H9 (cell line): ENCODE results near the gene PCGF5. TPM values are rescaled to one million over a fixed set of nuclear protein-coding genes. Genes with fewer than 3 reads are reported as not detected.

ENCODE experiments used
- DNase-seq: peaks from one replicate; pipeline ENCODE4 v3.0.0-alpha.2; 2017
- H2AFZ ChIP-seq: one replicate; pipeline ENCODE4 v1.6.1; 2013; ENCODE audit warnings: mild to moderate bottlenecking, low read length, control low read depth, moderate library complexity
- H2AK5ac ChIP-seq: 2 replicates; pipeline ENCODE4 v1.6.1; 2013; ENCODE audit warnings: low read length, control low read depth, mixed read lengths; ENCODE audit not compliant: insufficient read length
- H2BK120ac ChIP-seq: one replicate; pipeline ENCODE4 v1.6.1; 2013; ENCODE audit warnings: low read depth, mild to moderate bottlenecking, low read length, control low read depth, inconsistent platforms; ENCODE audit not compliant: poor library complexity, severe bottlenecking
- H2BK12ac ChIP-seq: 2 replicates; pipeline ENCODE4 v1.6.1; 2013; ENCODE audit warnings: low read length, control low read depth, mixed read lengths, low read depth; ENCODE audit not compliant: insufficient read length
- H2BK15ac ChIP-seq: 2 replicates; pipeline ENCODE4 v1.6.1; 2013; ENCODE audit warnings: low read depth, low read length, control low read depth
- H2BK20ac ChIP-seq: one replicate; pipeline ENCODE4 v1.6.1; 2013; ENCODE audit warnings: low read depth, mild to moderate bottlenecking, low read length, control low read depth, inconsistent platforms; ENCODE audit not compliant: poor library complexity, severe bottlenecking
- H2BK5ac ChIP-seq: 2 replicates; pipeline ENCODE4 v1.6.1; 2013; ENCODE audit warnings: low read length, control low read depth, mixed read lengths; ENCODE audit not compliant: insufficient read length
- H3K14ac ChIP-seq: 2 replicates; pipeline ENCODE4 v1.6.1; 2013; ENCODE audit warnings: low read length, control low read depth; ENCODE audit not compliant: insufficient read depth
- H3K18ac ChIP-seq: 2 replicates; pipeline ENCODE4 v1.6.1; 2013; ENCODE audit warnings: low read depth, mild to moderate bottlenecking, mixed read lengths, low read length, control low read depth; ENCODE audit not compliant: insufficient read length
- H3K23ac ChIP-seq: 2 replicates; pipeline ENCODE4 v1.6.1; 2013; ENCODE audit warnings: low read length, control low read depth, mixed read lengths, low read depth; ENCODE audit not compliant: insufficient read length
- H3K23me2 ChIP-seq: 2 replicates; pipeline ENCODE4 v1.6.1; 2013; ENCODE audit warnings: low read depth, mild to moderate bottlenecking, mixed read lengths, low read length, control low read depth; ENCODE audit not compliant: insufficient read length, poor library complexity, severe bottlenecking
- H3K27ac ChIP-seq: 2 replicates; pipeline ENCODE4 v1.5.1; 2013; ENCODE audit warnings: low read length, control low read depth, mixed read lengths, low read depth; ENCODE audit not compliant: insufficient read length
- H3K27me3 ChIP-seq: 2 replicates; pipeline ENCODE4 v1.6.1; 2013; ENCODE audit warnings: low read length, control low read depth, inconsistent platforms; ENCODE audit not compliant: insufficient read depth
- H3K4ac ChIP-seq: 2 replicates; pipeline ENCODE4 v1.6.1; 2013; ENCODE audit warnings: low read depth, mild to moderate bottlenecking, control low read depth, inconsistent platforms, low read length, moderate library complexity
- H3K4me1 ChIP-seq: 2 replicates; pipeline ENCODE4 v1.6.1; 2013; ENCODE audit warnings: low read length, control low read depth, inconsistent platforms; ENCODE audit not compliant: insufficient read depth
- H3K4me2 ChIP-seq: 2 replicates; pipeline ENCODE4 v1.6.1; 2013; ENCODE audit warnings: low read length, control low read depth, mixed read lengths; ENCODE audit not compliant: insufficient read length, insufficient read depth
- H3K56ac ChIP-seq: 2 replicates; pipeline ENCODE4 v1.6.1; 2013; ENCODE audit warnings: low read depth, mild to moderate bottlenecking, mixed read lengths, low read length, control low read depth; ENCODE audit not compliant: insufficient read length
- H3K79me1 ChIP-seq: 2 replicates; pipeline ENCODE4 v1.6.1; 2013; ENCODE audit warnings: low read depth, mild to moderate bottlenecking, moderate library complexity, low read length, control low read depth, inconsistent platforms; ENCODE audit not compliant: insufficient read depth, poor library complexity, severe bottlenecking
- H3K79me2 ChIP-seq: 2 replicates; pipeline ENCODE4 v1.6.1; 2013; ENCODE audit warnings: low read length, control low read depth, inconsistent platforms; ENCODE audit not compliant: insufficient read depth
- H3K9ac ChIP-seq: 2 replicates; pipeline ENCODE4 v1.6.1; 2013; ENCODE audit warnings: low read length, control low read depth, mixed read lengths; ENCODE audit not compliant: insufficient read length; ENCODE audit errors: extremely low read depth
- H3K9me3 ChIP-seq: one replicate; pipeline ENCODE4 v1.6.1; 2013; ENCODE audit warnings: low read depth, low read length, inconsistent platforms; ENCODE audit not compliant: control insufficient read depth
- H3T11ph ChIP-seq: one replicate; pipeline ENCODE4 v1.6.1; 2013; ENCODE audit warnings: mild to moderate bottlenecking, low read length, control low read depth, inconsistent platforms
- H4K20me1 ChIP-seq: one replicate; pipeline ENCODE4 v1.6.1; 2013; ENCODE audit not compliant: control insufficient read depth, insufficient read length, insufficient read depth
- H4K5ac ChIP-seq: 2 replicates; pipeline ENCODE4 v1.6.1; 2013; ENCODE audit warnings: low read depth, mild to moderate bottlenecking, mixed read lengths, low read length, control low read depth; ENCODE audit not compliant: insufficient read length
- H4K8ac ChIP-seq: replicated peaks from 2 replicates; pipeline ENCODE4 v1.6.1; 2013; ENCODE audit warnings: low read length, control low read depth, mixed read lengths, low read depth; ENCODE audit not compliant: insufficient read length
- H4K91ac ChIP-seq: 2 replicates; pipeline ENCODE4 v1.6.1; 2013; ENCODE audit warnings: low read depth, mild to moderate bottlenecking, moderate library complexity, mixed read lengths, low read length, control low read depth; ENCODE audit not compliant: insufficient read length
- H3K27ac Mint-ChIP-seq, 3 experiments: 2 replicates in 2 of 3; 3 replicates in 1 of 3; pipeline ENCODE4 v1.8.0; 2020 to 2021; ENCODE audit warnings: mixed read lengths in 3 of 3, mild to moderate bottlenecking in 1 of 3, moderate library complexity in 1 of 3
- H3K27me3 Mint-ChIP-seq: 2 replicates; pipeline ENCODE4 v1.8.0; 2021; ENCODE audit warnings: low read depth, mild to moderate bottlenecking, moderate library complexity, mixed read lengths
- H3K36me3 Mint-ChIP-seq, 3 experiments: 2 replicates in 2 of 3; 3 replicates in 1 of 3; pipeline ENCODE4 v1.8.0; 2020 to 2021; ENCODE audit warnings: low read depth in 3 of 3, mixed read lengths in 3 of 3; ENCODE audit not compliant: insufficient read depth in 1 of 3
- H3K4me1 Mint-ChIP-seq, 2 experiments: 2 replicates each; pipeline ENCODE4 v1.8.0; 2020; ENCODE audit warnings: mixed read lengths in 2 of 2
- H3K4me3 Mint-ChIP-seq, 2 experiments: 2 replicates in 1 of 2; 3 replicates in 1 of 2; pipeline ENCODE4 v1.8.0; 2020 to 2021; ENCODE audit warnings: mild to moderate bottlenecking in 2 of 2, mixed read lengths in 2 of 2, moderate library complexity in 1 of 2
- H3K9me3 Mint-ChIP-seq, 2 experiments: 2 replicates in 1 of 2; 3 replicates in 1 of 2; pipeline ENCODE4 v1.8.0; 2020; ENCODE audit warnings: mild to moderate bottlenecking in 2 of 2, mixed read lengths in 2 of 2, moderate library complexity in 1 of 2
- CTCF ChIP-seq: fragments of 200-600 bp; sonication (generic); conservative IDR thresholded peaks from 3 replicates; pipeline ENCODE4 v1.8.0; 2021; ENCODE audit warnings: antibody characterized with exemption, mild to moderate bottlenecking
- WGBS: extraction: QIAGEN DNeasy Blood & Tissue Kit; methylation state at CpG from one replicate; pipeline ENCODE4 v1.1.7; 2013; ENCODE audit warnings: missing lambda C conversion rate, low lambda C conversion rate, mixed read lengths; ENCODE audit not compliant: insufficient read length; ENCODE audit errors: extremely low coverage; 5-methylcytosine and 5-hydroxymethylcytosine counted together
- total RNA-seq: library from RNA; stranded (reverse); gene quantifications from 2 replicates; pipeline ENCODE4 v1.2.1, GENCODE V29; 2021

PCGF5 gene
- total RNA-seq, 1 experiment from 2014 or later: 6.9 TPM

- no peak overlapping the region for H2BK120ac ChIP-seq
- Mint-ChIP-seq H3K4me3 (no peak overlapping the region), H3K9me3 (peaks cover 0 to 3% of the 10 kb centered on the region in 2 experiments; a peak in 1 of 5 replicates), H3K27me3 (peaks cover 11% of the 10 kb centered on the region), H3K4me1 (no peaks in the 10 kb centered on the region), H3K36me3 (no peaks in the 10 kb centered on the region), H3K27ac (no peak overlapping the region)
- H3K9me3 ChIP-seq: no peaks in the 10 kb centered on the region
- TF ChIP-seq CTCF: no peak
- no peak overlapping the region for H3K4me2 ChIP-seq
- no peak overlapping the region for H3K9ac ChIP-seq
- no peak overlapping the region for H3K18ac ChIP-seq
- no peak overlapping the region for H2BK5ac ChIP-seq
- H3T11ph ChIP-seq: no peak overlapping the region
- no peaks in the 10 kb centered on the region for H3K27me3 ChIP-seq
- no peak overlapping the region for H4K91ac ChIP-seq
- no peak overlapping the region for H2AK5ac ChIP-seq
- H4K20me1 ChIP-seq: no peaks in the 10 kb centered on the region
- H3K4me1 ChIP-seq: no peaks in the 10 kb centered on the region
- no peak overlapping the region for H3K4ac ChIP-seq
- H2BK12ac ChIP-seq: no peak overlapping the region
- no peaks in the 10 kb centered on the region for H3K79me2 ChIP-seq
- WGBS: no CpG with 5 or more reads among the region's 6 CpGs
- no peak overlapping the region for H3K56ac ChIP-seq
- H4K5ac ChIP-seq: no peak overlapping the region
- H3K79me1 ChIP-seq: no peaks in the 10 kb centered on the region
- H3K23me2 ChIP-seq: no peaks in the 10 kb centered on the region
- no peak overlapping the region for H3K23ac ChIP-seq
- H2BK20ac ChIP-seq: no peak overlapping the region
- DNase-seq: no peak
- H4K8ac ChIP-seq: no peak overlapping the region
- H3K27ac ChIP-seq: no peak overlapping the region
- H2BK15ac ChIP-seq: no peak overlapping the region
- H2AFZ ChIP-seq: no peak overlapping the region
- no peak overlapping the region for H3K14ac ChIP-seq
These were observed 93.5 kb downstream of the PCGF5 start for GRCh38 chr10:91313796-91314485.
